Testis (tissue), 3 donors: Measurements from ENCODE around the gene BBOF1. TPM values are rescaled to one million over a fixed set of nuclear protein-coding genes. Genes with fewer than 3 reads are reported as not detected.

Source experiments
- DNase-seq: peaks from one replicate; pipeline ENCODE4 v3.0.0-alpha.2; 2019
- H3K27ac ChIP-seq, 2 donors: fragments of 200-600 bp; sonication (generic); one replicate each; pipeline ENCODE4 v1.5.1; 2019
- H3K27me3 ChIP-seq: fragments of 200-600 bp; sonication (generic); one replicate; pipeline ENCODE4 v1.5.1; 2019
- H3K36me3 ChIP-seq: fragments of 200-600 bp; sonication (generic); one replicate; pipeline ENCODE4 v1.5.1; 2017; ENCODE audit warnings: low read depth; ENCODE audit errors: missing control alignments
- H3K4me1 ChIP-seq: fragments of 200-600 bp; sonication (generic); one replicate; pipeline ENCODE4 v1.5.1; 2019
- H3K4me3 ChIP-seq, 2 donors: fragments of 200-600 bp; sonication (generic); one replicate each; pipeline ENCODE4 v1.5.1; 2017 to 2019
- H3K9me3 ChIP-seq: fragments of 200-600 bp; sonication (generic); one replicate; pipeline ENCODE4 v1.5.1; 2017
- CTCF ChIP-seq, 3 experiments: fragments of 450-650 bp in 2 of 3; fragments of 200-600 bp in 1 of 3; sonication (generic) in 1 of 3; IDR thresholded peaks; one replicate each; pipeline ENCODE4 v1.5.1; 2016 to 2019; ENCODE audit warnings: antibody characterized with exemption in 3 of 3, mild to moderate bottlenecking in 2 of 3, moderate library complexity in 1 of 3
- POLR2A ChIP-seq: fragments of 450-650 bp; IDR thresholded peaks from one replicate; pipeline ENCODE4 v1.6.1; 2017; ENCODE audit warnings: antibody characterized with exemption, mild to moderate bottlenecking, moderate library complexity
- WGBS, 2 donors: methylation state at CpG; one replicate each; pipeline ENCODE4 v1.1.5; 2018; 5-methylcytosine and 5-hydroxymethylcytosine counted together
- intact Hi-C: fragments of 100-400 bp; cut with DNase I; formaldehyde crosslinking; loops from one replicate; pipeline ENCODE4 v1.15.1; 2023; ENCODE audit warnings: low total_unique reads
- polyA plus RNA-seq: library from polyadenylated mRNA; stranded (reverse); fragments of 350-450 nt; fragmentation: Illumina TruSeq; extraction: RNeasy Lipid Tissue Mini Kit (QIAGEN cat#74804); gene quantifications from one replicate; pipeline ENCODE4 v1.2.3, GENCODE V29; 2014; ENCODE audit warnings: low read depth, low replicate concordance; ENCODE audit not compliant: insufficient read depth
- total RNA-seq, 2 donors: library from RNA; depleted of rRNA; stranded (reverse); fragments of >200 nt; gene quantifications; one replicate each; pipeline ENCODE4 v1.2.3, GENCODE V29; 2016

Gene BBOF1
- total and polyA plus RNA-seq, 3 donors from 2014 or later: 25.1 to 41.6 (median 40.6) TPM

GRCh38 chr14:74014299-74014698 lies 4.8 kb upstream of the BBOF1 start:
- intact Hi-C loops: no loop called here
- 82 to 86% methylated on average over 1 of the region's 1 CpG for WGBS, 2 donors
- Histone ChIP-seq H3K36me3 (no peaks in the 10 kb centered on the region), H3K27ac (no peak overlapping the region), H3K27me3 (no peaks in the 10 kb centered on the region), H3K9me3 (no peaks in the 10 kb centered on the region), H3K4me1 (no peaks in the 10 kb centered on the region), H3K4me3 (no peak overlapping the region)
- no peak for TF ChIP-seq POLR2A
- TF ChIP-seq CTCF (IDR thresholded peaks at IDR 0.05): no peak
- DNase-seq: no peak

GRCh38 chr14:74015176-74015575 lies 4.0 kb upstream of the BBOF1 start:
- intact Hi-C loops: no loop called here
- DNase-seq: no peak
- H3K4me3 ChIP-seq: no peak overlapping the region
- 83 to 95% methylated on average over 3 of the region's 3 CpGs for WGBS, 2 donors
- no peaks in the 10 kb centered on the region for H3K27me3 ChIP-seq
- peaks cover 5% of the 10 kb centered on the region for H3K4me1 ChIP-seq
- H3K9me3 ChIP-seq: no peaks in the 10 kb centered on the region
- no peak overlapping the region for H3K27ac ChIP-seq
- no peaks in the 10 kb centered on the region for H3K36me3 ChIP-seq
- TF ChIP-seq CTCF (IDR thresholded peaks at IDR 0.05) (no peak), POLR2A (no peak)

GRCh38 chr14:74015963-74016362 lies 3.2 kb upstream of the BBOF1 start:
- Histone ChIP-seq H3K27me3 (no peaks in the 10 kb centered on the region), H3K4me3 (no peak overlapping the region), H3K36me3 (no peaks in the 10 kb centered on the region), H3K4me1 (peaks cover 5% of the 10 kb centered on the region), H3K27ac (no peak overlapping the region), H3K9me3 (no peaks in the 10 kb centered on the region)
- intact Hi-C loops: no loop called here
- no peak for TF ChIP-seq CTCF (IDR thresholded peaks at IDR 0.05)
- no peak for TF ChIP-seq POLR2A
- no peak for DNase-seq

GRCh38 chr14:74018174-74018585 lies 969 bp upstream of the BBOF1 start:
- H3K4me3 ChIP-seq: peak overlapping the region; percentile 79 to 85
- WGBS, 2 donors: 0% methylated on average over 8 of the region's 8 CpGs
- DNase-seq: no peak
- peak overlapping the region; percentile 94 to 95 for H3K27ac ChIP-seq
- intact Hi-C loops: no loop called here
- no peaks in the 10 kb centered on the region for H3K9me3 ChIP-seq
- TF ChIP-seq POLR2A (no peak), CTCF (IDR thresholded peaks at IDR 0.05) (no peak)
- no peaks in the 10 kb centered on the region for H3K36me3 ChIP-seq
- peaks cover 5% of the 10 kb centered on the region for H3K4me1 ChIP-seq
- no peaks in the 10 kb centered on the region for H3K27me3 ChIP-seq

- H3K27ac ChIP-seq: peak overlapping the region; percentile 79 to 95
- intact Hi-C loops: no loop called here
- TF ChIP-seq CTCF (IDR thresholded peaks at IDR 0.05) (no peak), POLR2A (no peak)
- H3K9me3 ChIP-seq: no peaks in the 10 kb centered on the region
- no peaks in the 10 kb centered on the region for H3K27me3 ChIP-seq
- 1% methylated on average over 21 of the region's 21 CpGs for WGBS, 2 donors
- H3K4me3 ChIP-seq: peak overlapping the region; percentile 79 to 85
- H3K4me1 ChIP-seq: peaks cover 5% of the 10 kb centered on the region
- DNase-seq: no peak
- no peaks in the 10 kb centered on the region for H3K36me3 ChIP-seq
These were observed 424 bp downstream of the BBOF1 start for GRCh38 chr14:74019408-74020137.
